ENCODE data around the gene RGS18. TPM values are rescaled to one million over a fixed set of nuclear protein-coding genes. Genes with fewer than 3 reads are reported as not detected.
"Not testable (repeated sequence)": the region's sequence is repeated elsewhere in the genome, so short reads cannot be mapped to it uniquely, and the experiment has no call there.

RGS18 gene
- total and polyA plus RNA-seq, 2 donors: 1.5 to 5.5 TPM

- no peaks in the 10 kb centered on the region for H3K4me1 ChIP-seq (ENCODE audit: insufficient read depth)
- no peaks in the 10 kb centered on the region for H3K36me3 ChIP-seq (ENCODE audit: insufficient read depth)
- H3K4me3 ChIP-seq (ENCODE audit: low read depth, low read length): no peak overlapping the region
- DNase-seq (ENCODE audit: extremely low spot score): no peak
- H3K27ac ChIP-seq (ENCODE audit: low read depth): no peak overlapping the region
- 45% methylated on average over 1 of the region's 1 CpG for WGBS
Observed at GRCh38 chr1:192147696-192148095, 10.6 kb upstream of the RGS18 start.

GRCh38 chr1:192151176-192151575, 7.1 kb upstream of the RGS18 start:
- Histone ChIP-seq H3K36me3 (ENCODE audit: insufficient read depth) (no peaks in the 10 kb centered on the region), H3K27ac (ENCODE audit: low read depth) (no peak overlapping the region), H3K4me3 (ENCODE audit: low read depth, low read length) (no peak overlapping the region), H3K4me1 (ENCODE audit: insufficient read depth) (no peaks in the 10 kb centered on the region)
- DNase-seq (ENCODE audit: extremely low spot score): no peak
- WGBS: 35% methylated on average over 2 of the region's 2 CpGs

- Histone ChIP-seq H3K4me1 (ENCODE audit: insufficient read depth) (no peaks in the 10 kb centered on the region), H3K4me3 (ENCODE audit: low read depth, low read length) (no peak overlapping the region), H3K27ac (ENCODE audit: low read depth) (no peak overlapping the region), H3K36me3 (ENCODE audit: insufficient read depth) (no peaks in the 10 kb centered on the region)
- DNase-seq (ENCODE audit: extremely low spot score): no peak
Observed at GRCh38 chr1:192153276-192153675, 5.0 kb upstream of the RGS18 start.

- H3K4me3 ChIP-seq (ENCODE audit: low read depth, low read length): no peak overlapping the region
- no peak for DNase-seq (ENCODE audit: extremely low spot score)
- no peak overlapping the region for H3K27ac ChIP-seq (ENCODE audit: low read depth)
- H3K36me3 ChIP-seq (ENCODE audit: insufficient read depth): no peaks in the 10 kb centered on the region
- no peaks in the 10 kb centered on the region for H3K4me1 ChIP-seq (ENCODE audit: insufficient read depth)
Observed at GRCh38 chr1:192157067-192157466, 1.2 kb upstream of the RGS18 start.

- Histone ChIP-seq H3K27ac (ENCODE audit: low read depth) (no peak overlapping the region), H3K36me3 (ENCODE audit: insufficient read depth) (no peaks in the 10 kb centered on the region), H3K4me3 (ENCODE audit: low read depth, low read length) (no peak overlapping the region), H3K4me1 (ENCODE audit: insufficient read depth) (no peaks in the 10 kb centered on the region)
- DNase-seq (ENCODE audit: extremely low spot score): no peak
- WGBS: 56% methylated on average over 4 of the region's 4 CpGs
Observed at GRCh38 chr1:192159014-192159413, 752 bp downstream of the RGS18 start.

- Histone ChIP-seq H3K4me1 (ENCODE audit: insufficient read depth) (no peaks in the 10 kb centered on the region), H3K4me3 (ENCODE audit: low read depth, low read length) (no peak overlapping the region), H3K36me3 (ENCODE audit: insufficient read depth) (no peaks in the 10 kb centered on the region), H3K27ac (ENCODE audit: low read depth) (no peak overlapping the region)
- no peak for DNase-seq (ENCODE audit: extremely low spot score)
- 60% methylated on average over 2 of the region's 2 CpGs for WGBS
Observed at GRCh38 chr1:192159781-192160180, 1.5 kb downstream of the RGS18 start.

GRCh38 chr1:192160196-192160595, 1.9 kb downstream of the RGS18 start:
- DNase-seq (ENCODE audit: extremely low spot score): no peak
- H3K4me1 ChIP-seq (ENCODE audit: insufficient read depth): no peaks in the 10 kb centered on the region
- H3K36me3 ChIP-seq (ENCODE audit: insufficient read depth): no peaks in the 10 kb centered on the region
- 83% methylated on average over 1 of the region's 1 CpG for WGBS
- H3K27ac ChIP-seq (ENCODE audit: low read depth): no peak overlapping the region
- H3K4me3 ChIP-seq (ENCODE audit: low read depth, low read length): no peak overlapping the region

GRCh38 chr1:192161976-192162375, 3.7 kb downstream of the RGS18 start:
- Histone ChIP-seq H3K36me3 (ENCODE audit: insufficient read depth) (no peaks in the 10 kb centered on the region), H3K4me1 (ENCODE audit: insufficient read depth) (no peaks in the 10 kb centered on the region), H3K27ac (ENCODE audit: low read depth) (no peak overlapping the region), H3K4me3 (ENCODE audit: low read depth, low read length) (no peak overlapping the region)
- DNase-seq (ENCODE audit: extremely low spot score): no peak
- WGBS: 92% methylated on average over 1 of the region's 1 CpG

- no peaks in the 10 kb centered on the region for H3K36me3 ChIP-seq (ENCODE audit: insufficient read depth)
- H3K4me1 ChIP-seq (ENCODE audit: insufficient read depth): no peaks in the 10 kb centered on the region
- no peak overlapping the region for H3K27ac ChIP-seq (ENCODE audit: low read depth)
- no peak for DNase-seq (ENCODE audit: extremely low spot score)
- H3K4me3 ChIP-seq (ENCODE audit: low read depth, low read length): no peak overlapping the region
- 78% methylated on average over 5 of the region's 5 CpGs for WGBS
Observed at GRCh38 chr1:192162376-192162775, 4.1 kb downstream of the RGS18 start.

- H3K27ac ChIP-seq (ENCODE audit: low read depth); H3K4me3 ChIP-seq (ENCODE audit: low read depth, low read length); H3K36me3 ChIP-seq (ENCODE audit: insufficient read depth); H3K4me1 ChIP-seq (ENCODE audit: insufficient read depth); DNase-seq (ENCODE audit: extremely low spot score): not testable (repeated sequence)
- WGBS: 74% methylated on average over 7 of the region's 7 CpGs
Observed at GRCh38 chr1:192165002-192165401, 6.7 kb downstream of the RGS18 start.

GRCh38 chr1:192167011-192167410, 8.7 kb downstream of the RGS18 start:
- 91% methylated on average over 1 of the region's 1 CpG for WGBS
- no peak for DNase-seq (ENCODE audit: extremely low spot score)
- Histone ChIP-seq H3K36me3 (ENCODE audit: insufficient read depth) (no peaks in the 10 kb centered on the region), H3K4me1 (ENCODE audit: insufficient read depth) (no peaks in the 10 kb centered on the region), H3K4me3 (ENCODE audit: low read depth, low read length) (no peak overlapping the region), H3K27ac (ENCODE audit: low read depth) (no peak overlapping the region)

- Histone ChIP-seq H3K4me3 (ENCODE audit: low read depth, low read length) (no peak overlapping the region), H3K27ac (ENCODE audit: low read depth) (no peak overlapping the region), H3K4me1 (ENCODE audit: insufficient read depth) (no peaks in the 10 kb centered on the region), H3K36me3 (ENCODE audit: insufficient read depth) (no peaks in the 10 kb centered on the region)
- WGBS: 91% methylated on average over 3 of the region's 3 CpGs
- no peak for DNase-seq (ENCODE audit: extremely low spot score)
Observed at GRCh38 chr1:192167911-192168700, 9.8 kb downstream of the RGS18 start.

- no peak for DNase-seq (ENCODE audit: extremely low spot score)
Observed at GRCh38 chr1:192168964-192169363, 10.7 kb downstream of the RGS18 start.

GRCh38 chr1:192170196-192170984, 12.1 kb downstream of the RGS18 start:
- H3K4me1 ChIP-seq (ENCODE audit: insufficient read depth): no peaks in the 10 kb centered on the region
- no peak for DNase-seq (ENCODE audit: extremely low spot score)
- 39% methylated on average over 6 of the region's 6 CpGs for WGBS

More at GRCh38 chr1:192168964-192169363, 10.7 kb downstream of the RGS18 start:
- H3K4me1 ChIP-seq (ENCODE audit: insufficient read depth): no peaks in the 10 kb centered on the region
- H3K4me3 ChIP-seq (ENCODE audit: low read depth, low read length): no peak overlapping the region
- no peaks in the 10 kb centered on the region for H3K36me3 ChIP-seq (ENCODE audit: insufficient read depth)
- 77% methylated on average over 4 of the region's 4 CpGs for WGBS
- no peak overlapping the region for H3K27ac ChIP-seq (ENCODE audit: low read depth)

More at GRCh38 chr1:192170196-192170984, 12.1 kb downstream of the RGS18 start:
- Histone ChIP-seq H3K27ac (ENCODE audit: low read depth) (no peak overlapping the region), H3K36me3 (ENCODE audit: insufficient read depth) (no peaks in the 10 kb centered on the region), H3K4me3 (ENCODE audit: low read depth, low read length) (no peak overlapping the region)

Measured in urinary bladder (tissue), 4 donors.